A673 (cell line): ENCODE data around the gene C1orf115. TPM values are rescaled to one million over a fixed set of nuclear protein-coding genes. Genes with fewer than 3 reads are reported as not detected.

Experiments
- BruUV-seq: library from RNA; stranded (reverse); fragments of 400-500 nt; replicated peaks from 2 replicates; lab custom pipeline; 2021; lab: Mats Ljungman, UMichigan
- CTCF ChIA-PET: fragments of 300-600 bp; sonication (Branson Sonifier 250); formaldehyde crosslinking; loops from one replicate; lab custom pipeline; 2022; ENCODE audit warnings: antibody characterized with exemption; lab: Charles Lee
- POLR2A ChIA-PET: fragments of 300-600 bp; sonication (Branson Sonifier 250); formaldehyde crosslinking; loops from one replicate; lab custom pipeline; 2022; ENCODE audit warnings: antibody characterized with exemption; ENCODE audit not compliant: low non-redundant PET; lab: Charles Lee
- DNase-seq: peaks from one replicate; pipeline ENCODE4 v3.0.0-alpha.2; 2015; ENCODE audit warnings: low spot score
- H3K27ac ChIP-seq: fragments of 200-600 bp; sonication (generic); 2 replicates; pipeline ENCODE4 v1.5.1; 2016; ENCODE audit warnings: mixed run types, low read depth, mild to moderate bottlenecking, mixed read lengths, antibody characterized with exemption, low read length; ENCODE audit not compliant: poor library complexity, severe bottlenecking
- H3K27me3 ChIP-seq: fragments of 200-600 bp; sonication (generic); replicated peaks from 2 replicates; pipeline ENCODE4 v1.6.1; 2017; ENCODE audit warnings: mixed run types, low read depth, mild to moderate bottlenecking, mixed read lengths, antibody characterized with exemption, low read length; ENCODE audit not compliant: insufficient read depth, poor library complexity
- H3K36me3 ChIP-seq: fragments of 200-600 bp; sonication (generic); 2 replicates; pipeline ENCODE4 v1.6.1; 2016; ENCODE audit warnings: mixed run types, mild to moderate bottlenecking, mixed read lengths, antibody characterized with exemption, low read length; ENCODE audit not compliant: insufficient read depth, poor library complexity, severe bottlenecking
- H3K4me1 ChIP-seq: fragments of 200-600 bp; sonication (generic); 2 replicates; pipeline ENCODE4 v1.6.1; 2017; ENCODE audit warnings: mixed run types, mild to moderate bottlenecking, mixed read lengths, antibody characterized with exemption, low read length; ENCODE audit not compliant: insufficient read depth, poor library complexity, severe bottlenecking
- H3K4me3 ChIP-seq: fragments of 200-600 bp; sonication (generic); 2 replicates; pipeline ENCODE4 v1.5.1; 2016; ENCODE audit warnings: low read depth, mixed run types, mild to moderate bottlenecking, mixed read lengths, low read length; ENCODE audit not compliant: poor library complexity, severe bottlenecking
- H3K9me3 ChIP-seq: fragments of 200-600 bp; sonication (generic); 2 replicates; pipeline ENCODE4 v1.6.1; 2016; ENCODE audit warnings: mixed run types, low read depth, mild to moderate bottlenecking, mixed read lengths, antibody characterized with exemption, low read length; ENCODE audit not compliant: poor library complexity, severe bottlenecking
- CTCF ChIP-seq: fragments of 300-800, 200-600 bp; sonication (generic); conservative IDR thresholded peaks from 2 replicates; pipeline ENCODE4 v1.5.1; 2017; ENCODE audit warnings: low read depth, mild to moderate bottlenecking, antibody characterized with exemption, low read length, moderate library complexity, mixed read lengths
- EZH2 ChIP-seq: fragments of 200-600 bp; sonication (generic); IDR thresholded peaks from 2 replicates; pipeline ENCODE4 v1.6.1; 2017; ENCODE audit warnings: borderline replicate concordance, low read depth, mild to moderate bottlenecking, mixed read lengths, antibody characterized with exemption, low read length; ENCODE audit not compliant: poor library complexity, severe bottlenecking
- intact Hi-C: fragments of 100-400 bp; cut with micrococcal nuclease; formaldehyde crosslinking; loops from one replicate; pipeline ENCODE4 v1.10.0; 2022; ENCODE audit not compliant: unreplicated experiment
- total RNA-seq: library from RNA; stranded (reverse); gene quantifications from 2 replicates; pipeline ENCODE4 v1.2.3, GENCODE V29; 2021

Gene C1orf115
- total RNA-seq, 1 experiment from 2014 or later = 0.11 TPM

GRCh38 chr1:220696226-220696862, 6.2 kb downstream of the C1orf115 start:
- TF ChIP-seq EZH2 (no peak), CTCF (no peak)
- intact Hi-C loops = no loop called here
- POLR2A ChIA-PET = no interaction called here

GRCh38 chr1:220696863-220697231, 6.7 kb downstream of the C1orf115 start:
- POLR2A ChIA-PET = no interaction called here
- TF ChIP-seq EZH2 (no peak), CTCF (no peak)
- Histone ChIP-seq H3K4me3 (no peak overlapping the region), H3K27me3 (peaks cover 33% of the 10 kb centered on the region), H3K36me3 (no peaks in the 10 kb centered on the region), H3K9me3 (no peaks in the 10 kb centered on the region), H3K4me1 (no peaks in the 10 kb centered on the region), H3K27ac (no peak overlapping the region)
- BruUV-seq = no TSS peak
- no peak for DNase-seq
- intact Hi-C loops = no loop called here
- CTCF ChIA-PET = no interaction called here

More at GRCh38 chr1:220696226-220696862, 6.2 kb downstream of the C1orf115 start:
- CTCF ChIA-PET = no interaction called here
- Histone ChIP-seq H3K4me3 (no peak overlapping the region), H3K4me1 (no peaks in the 10 kb centered on the region), H3K27ac (no peak overlapping the region), H3K27me3 (peaks cover 38% of the 10 kb centered on the region), H3K36me3 (no peaks in the 10 kb centered on the region), H3K9me3 (no peaks in the 10 kb centered on the region)
- no TSS peak for BruUV-seq
- DNase-seq = no peak

GRCh38 chr1:220697326-220697725, 7.2 kb downstream of the C1orf115 start:
- peaks cover 29% of the 10 kb centered on the region for H3K27me3 ChIP-seq
- POLR2A ChIA-PET = no interaction called here
- no TSS peak for BruUV-seq

More at GRCh38 chr1:220697326-220697725, 7.2 kb downstream of the C1orf115 start:
- no peaks in the 10 kb centered on the region for H3K4me1 ChIP-seq
- no peak overlapping the region for H3K4me3 ChIP-seq
- CTCF ChIA-PET = no interaction called here
- DNase-seq = no peak
- no peaks in the 10 kb centered on the region for H3K36me3 ChIP-seq
- TF ChIP-seq CTCF (no peak), EZH2 (no peak)
- H3K9me3 ChIP-seq = no peaks in the 10 kb centered on the region
- intact Hi-C loops = no loop called here
- H3K27ac ChIP-seq = no peak overlapping the region
